Astrocyte of the cerebellum (primary cell): ENCODE measurements around the gene TMEM140.

Experiments
- DNase-seq: peaks from one replicate; pipeline ENCODE4 v3.0.0-alpha.2; 2011; ENCODE audit warnings: low read depth
- H3K4me3 ChIP-seq: 2 replicates; pipeline ENCODE4 v1.5.1; 2011; ENCODE audit warnings: mild to moderate bottlenecking, low read depth, low read length, moderate library complexity
- CTCF ChIP-seq: IDR thresholded peaks from 2 replicates; pipeline ENCODE4 v1.5.1; 2012; ENCODE audit warnings: low read length, low read depth, moderate library complexity, mild to moderate bottlenecking; ENCODE audit errors: missing control alignments
- in situ Hi-C: cut with HindIII; loops from 2 replicates; pipeline ENCODE4 v1.10.0; 2017; ENCODE audit warnings: low sequenced_read_pairs

TMEM140 gene

GRCh38 chr7:135186841-135187253 is 39.0 kb downstream of the TMEM140 start:
- H3K4me3 ChIP-seq: no peak overlapping the region
- TF ChIP-seq CTCF: no peak
- no peak for DNase-seq
- in situ Hi-C loops: no loop called here

GRCh38 chr7:135188298-135188984 is 40.6 kb downstream of the TMEM140 start:
- DNase-seq: no peak
- no peak overlapping the region for H3K4me3 ChIP-seq
- no peak for TF ChIP-seq CTCF
- in situ Hi-C loops: no loop called here

GRCh38 chr7:135189221-135189662 is 41.4 kb downstream of the TMEM140 start:
- TF ChIP-seq CTCF: no peak
- in situ Hi-C loops: no loop called here
- H3K4me3 ChIP-seq: no peak overlapping the region
- no peak for DNase-seq

- no peak overlapping the region for H3K4me3 ChIP-seq
- in situ Hi-C loops: no loop called here
- DNase-seq: no peak
- no peak for TF ChIP-seq CTCF
These were observed 42.1 kb downstream of the TMEM140 start for GRCh38 chr7:135189961-135190360.

GRCh38 chr7:135190703-135191102 is 42.8 kb downstream of the TMEM140 start:
- TF ChIP-seq CTCF: no peak
- in situ Hi-C loops: no loop called here
- DNase-seq: no peak
- no peak overlapping the region for H3K4me3 ChIP-seq

GRCh38 chr7:135192914-135193536 is 45.2 kb downstream of the TMEM140 start:
- TF ChIP-seq CTCF: no peak
- in situ Hi-C loops: no loop called here
- DNase-seq: no peak
- H3K4me3 ChIP-seq: no peak overlapping the region
